ENCODE measurements around the gene GORASP1. TPM values are rescaled to one million over a fixed set of nuclear protein-coding genes. Genes with fewer than 3 reads are reported as not detected.

GORASP1 gene
- total and polyA plus RNA-seq, 4 donors, result 11.8 to 39.4 (median 19.3) TPM

- 59% methylated on average over 4 of the region's 4 CpGs for WGBS
- DNase-seq (ENCODE audit: low spot score), result no peak
- H3K9ac ChIP-seq (ENCODE audit: low read depth in 1 of 2, low read length in 2 of 2), result no peak overlapping the region
- H3K4me3 ChIP-seq (ENCODE audit: low read depth in 1 of 3, low read length in 3 of 3), result no peak overlapping the region
- TF ChIP-seq SP1 (IDR thresholded peaks at IDR 0.05) (peak; percentile 41), YY1 (IDR thresholded peaks at IDR 0.05) (no peak)
- H3K27ac ChIP-seq (ENCODE audit: low read depth in 1 of 2, low read length in 2 of 2), result peak overlapping the region; percentile 9 to 31
- H3K36me3 ChIP-seq (ENCODE audit: control insufficient read depth in 4 of 4, insufficient read depth in 3 of 4, low read depth in 1 of 4, low read length in 3 of 4), result peaks cover 22 to 55% (median 46%) of the 10 kb centered on the region in 4 donors
- no peaks in the 10 kb centered on the region for H3K9me3 ChIP-seq (ENCODE audit: control insufficient read depth in 4 of 4, low read length in 3 of 4)
- H3K4me1 ChIP-seq (ENCODE audit: control insufficient read depth in 4 of 4, insufficient read depth in 4 of 4, low read length in 3 of 4), result peaks cover 5 to 28% (median 22%) of the 10 kb centered on the region in 4 donors
- no peaks in the 10 kb centered on the region for H3K27me3 ChIP-seq (ENCODE audit: control insufficient read depth in 4 of 4, insufficient read depth in 4 of 4, low read length in 3 of 4)
These were observed 34.0 kb upstream of the GORASP1 start for GRCh38 chr3:39141171-39141995.

GRCh38 chr3:39140341-39140971, 33.0 kb upstream of the GORASP1 start:
- H3K36me3 ChIP-seq (ENCODE audit: control insufficient read depth in 4 of 4, insufficient read depth in 3 of 4, low read depth in 1 of 4, low read length in 3 of 4), result peaks cover 22 to 50% (median 42%) of the 10 kb centered on the region in 4 donors
- no peak overlapping the region for H3K27ac ChIP-seq (ENCODE audit: low read depth in 1 of 2, low read length in 2 of 2)
- no peak overlapping the region for H3K9ac ChIP-seq (ENCODE audit: low read depth in 1 of 2, low read length in 2 of 2)
- no peak overlapping the region for H3K4me3 ChIP-seq (ENCODE audit: low read depth in 1 of 3, low read length in 3 of 3)
- peaks cover 3 to 20% (median 13%) of the 10 kb centered on the region in 4 donors for H3K4me1 ChIP-seq (ENCODE audit: control insufficient read depth in 4 of 4, insufficient read depth in 4 of 4, low read length in 3 of 4)
- TF ChIP-seq HNF4G (IDR thresholded peaks at IDR 0.05) (no peak), RAD21 (IDR thresholded peaks at IDR 0.05) (no peak), SP1 (IDR thresholded peaks at IDR 0.05) (no peak), HNF4A (conservative IDR thresholded peaks at IDR 0.05) (no peak), ATF3 (IDR thresholded peaks at IDR 0.05) (no peak), EGR1 (IDR thresholded peaks at IDR 0.05; ENCODE audit: low read depth in 2 of 2) (no peak), YY1 (IDR thresholded peaks at IDR 0.05) (no peak), GABPA (IDR thresholded peaks at IDR 0.05 in 1 of 2, conservative IDR thresholded peaks at IDR 0.05 in 1 of 2) (no peak), TAF1 (conservative IDR thresholded peaks at IDR 0.05) (no peak), REST (IDR thresholded peaks at IDR 0.05) (no peak), NR2F2 (IDR thresholded peaks at IDR 0.05) (no peak), JUND (IDR thresholded peaks at IDR 0.05) (no peak), MAX (IDR thresholded peaks at IDR 0.05) (no peak), FOXA2 (IDR thresholded peaks at IDR 0.05) (no peak), RXRA (IDR thresholded peaks at IDR 0.05) (no peak), CTCF (IDR thresholded peaks at IDR 0.05; ENCODE audit: low read depth, low read length, missing input control) (no peak)
- no peaks in the 10 kb centered on the region for H3K27me3 ChIP-seq (ENCODE audit: control insufficient read depth in 4 of 4, insufficient read depth in 4 of 4, low read length in 3 of 4)
- no peak for DNase-seq (ENCODE audit: low spot score)
- H3K9me3 ChIP-seq (ENCODE audit: control insufficient read depth in 4 of 4, low read length in 3 of 4), result no peaks in the 10 kb centered on the region
- 97% methylated on average over 2 of the region's 2 CpGs for WGBS
